HepG2 (cell line): ENCODE measurements around the gene RRAS. TPM values are rescaled to one million over a fixed set of nuclear protein-coding genes. Genes with fewer than 3 reads are reported as not detected.
A peak's percentile ranks its signal among the peaks of the same experiment; 100 is the strongest.

Experiments used
- CAMTA2 ChIP-seq: sonication (generic); formaldehyde crosslinking; IDR thresholded peaks from 2 replicates; pipeline ENCODE4 v1.4.0; 2020; ENCODE audit warnings: mild to moderate bottlenecking, missing genetic modification reagents, borderline replicate concordance
- FLYWCH1 ChIP-seq: sonication (generic); formaldehyde crosslinking; IDR thresholded peaks from 2 replicates; pipeline ENCODE4 v1.8.1; 2023; ENCODE audit warnings: mild to moderate bottlenecking, missing genetic modification reagents
- HDAC2 ChIP-seq: sonication (generic); formaldehyde crosslinking; IDR thresholded peaks from 2 replicates; pipeline ENCODE4 v1.4.0; 2020; ENCODE audit warnings: missing genetic modification reagents
- HIVEP1 ChIP-seq: sonication (generic); formaldehyde crosslinking; IDR thresholded peaks from 2 replicates; pipeline ENCODE4 v1.4.0; 2020; ENCODE audit warnings: mild to moderate bottlenecking, missing genetic modification reagents
- KLF6 ChIP-seq: IDR thresholded peaks from 2 replicates; pipeline ENCODE4 v1.8.0; 2016; ENCODE audit warnings: missing biosample characterization, missing genetic modification reagents
- NFKB2 ChIP-seq: sonication (generic); formaldehyde crosslinking; IDR thresholded peaks from 2 replicates; pipeline ENCODE4 v1.4.0; 2020; ENCODE audit warnings: missing genetic modification reagents, borderline replicate concordance
- NPAS2 ChIP-seq: sonication (generic); formaldehyde crosslinking; IDR thresholded peaks from 2 replicates; pipeline ENCODE4 v1.8.0; 2022; ENCODE audit warnings: mild to moderate bottlenecking, missing genetic modification reagents, borderline replicate concordance
- NR2F1 ChIP-seq, 2 experiments: fragments of 450-650 bp in 1 of 2; formaldehyde crosslinking in 1 of 2; IDR thresholded peaks; 2 replicates each; pipeline versions ENCODE4 v1.5.0 to v1.6.1; 2016 to 2020; ENCODE audit warnings: mild to moderate bottlenecking in 1 of 2, missing compliant biosample characterization in 1 of 2, missing genetic modification reagents in 1 of 2, moderate library complexity in 1 of 2
- PRDM10 ChIP-seq: sonication (generic); formaldehyde crosslinking; IDR thresholded peaks from 2 replicates; pipeline ENCODE4 v1.4.0; 2020; ENCODE audit warnings: low read depth, missing genetic modification reagents
- RARA ChIP-seq: IDR thresholded peaks from 2 replicates; pipeline ENCODE4 v1.6.1; 2016; ENCODE audit warnings: missing genetic modification reagents, missing compliant biosample characterization
- SP140L ChIP-seq: sonication (generic); formaldehyde crosslinking; IDR thresholded peaks from 2 replicates; pipeline ENCODE4 v1.4.0; 2020; ENCODE audit warnings: missing genetic modification reagents, borderline replicate concordance
- TBP ChIP-seq: sonication (generic); formaldehyde crosslinking; IDR thresholded peaks from 2 replicates; pipeline ENCODE4 v1.5.0; 2020; ENCODE audit warnings: missing genetic modification reagents
- TMF1 ChIP-seq: sonication (generic); formaldehyde crosslinking; IDR thresholded peaks from 2 replicates; pipeline ENCODE4 v1.8.1; 2022; ENCODE audit warnings: low read depth, missing genetic modification reagents
- ZFP41 ChIP-seq: sonication (generic); formaldehyde crosslinking; IDR thresholded peaks from 2 replicates; pipeline ENCODE4 v1.4.0; 2020; ENCODE audit warnings: mild to moderate bottlenecking, missing genetic modification reagents, borderline replicate concordance
- ZNF343 ChIP-seq: sonication (generic); formaldehyde crosslinking; IDR thresholded peaks from 2 replicates; pipeline ENCODE4 v1.4.0; 2020; ENCODE audit warnings: mild to moderate bottlenecking, missing genetic modification reagents
- ZNF383 ChIP-seq: sonication (generic); formaldehyde crosslinking; IDR thresholded peaks from 2 replicates; pipeline ENCODE4 v1.4.0; 2020; ENCODE audit warnings: missing genetic modification reagents, mild to moderate bottlenecking, borderline replicate concordance
- ZNF569 ChIP-seq: sonication (generic); formaldehyde crosslinking; IDR thresholded peaks from 2 replicates; pipeline ENCODE4 v1.5.0; 2020; ENCODE audit warnings: mild to moderate bottlenecking, missing genetic modification reagents, moderate library complexity, borderline replicate concordance
- ZNF883 ChIP-seq: sonication (generic); formaldehyde crosslinking; IDR thresholded peaks from 2 replicates; pipeline ENCODE4 v1.5.1; 2020; ENCODE audit warnings: mild to moderate bottlenecking, missing genetic modification reagents; ENCODE audit errors: not compliant biosample characterization
- ZSCAN12 ChIP-seq: sonication (generic); formaldehyde crosslinking; IDR thresholded peaks from 2 replicates; pipeline ENCODE4 v1.9.0; 2021; ENCODE audit warnings: mild to moderate bottlenecking, missing genetic modification reagents
- polyA plus RNA-seq, 8 experiments: library from polyadenylated mRNA; depleted of rRNA in 3 of 8; stranded (reverse) in 7 of 8; unstranded in 1 of 8; fragments of >200 nt; fragmentation: Illumina TruSeq in 4 of 8; extraction: Trizol in 4 of 8; gene quantifications; 2 replicates each; pipeline versions ENCODE4 v1.2.1 to v1.2.3, GENCODE V29; 2011 to 2016; ENCODE audit warnings: low read depth in 4 of 8, missing spikeins in 1 of 8, mixed read lengths in 1 of 8; ENCODE audit not compliant: insufficient read depth in 1 of 8
- total RNA-seq, 5 experiments: library from RNA; depleted of rRNA; stranded (reverse); fragments of >200 nt; fragmentation: Illumina TruSeq; extraction: Trizol; gene quantifications; 2 replicates each; pipeline ENCODE4 v1.2.3, GENCODE V29; 2016; ENCODE audit warnings: low read depth in 1 of 5
- TF ChIP-seq, protein P1 (sequence below): sonication (generic); formaldehyde crosslinking; IDR thresholded peaks from 2 replicates; pipeline ENCODE4 v1.8.0; 2022; ENCODE audit warnings: mild to moderate bottlenecking, missing genetic modification reagents, borderline replicate concordance
- TF ChIP-seq, protein P2 (sequence below): sonication (generic); formaldehyde crosslinking; IDR thresholded peaks from 2 replicates; pipeline ENCODE4 v1.5.0; 2020; ENCODE audit warnings: missing genetic modification reagents, mild to moderate bottlenecking, borderline replicate concordance

RRAS gene
- total and polyA plus RNA-seq, 2 of the 13 experiments (the other 11 are each of a cell fraction or from before 2014, with no cell fraction given): 1.5 to 12.0 TPM

GRCh38 chr19:49640113-49640898 lies at the start of gene RRAS (continued):
- TF ChIP-seq, protein P1, sequence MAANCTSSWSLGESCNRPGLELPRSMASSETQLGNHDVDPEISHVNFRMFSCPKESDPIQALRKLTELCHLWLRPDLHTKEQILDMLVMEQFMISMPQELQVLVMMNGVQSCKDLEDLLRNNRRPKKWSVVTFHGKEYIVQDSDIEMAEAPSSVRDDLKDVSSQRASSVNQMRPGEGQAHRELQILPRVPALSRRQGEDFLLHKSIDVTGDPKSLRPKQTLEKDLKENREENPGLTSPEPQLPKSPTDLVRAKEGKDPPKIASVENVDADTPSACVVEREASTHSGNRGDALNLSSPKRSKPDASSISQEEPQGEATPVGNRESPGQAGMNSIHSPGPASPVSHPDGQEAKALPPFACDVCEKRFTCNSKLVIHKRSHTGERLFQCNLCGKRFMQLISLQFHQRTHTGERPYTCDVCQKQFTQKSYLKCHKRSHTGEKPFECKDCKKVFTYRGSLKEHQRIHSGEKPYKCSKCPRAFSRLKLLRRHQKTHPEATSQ: no peak
- no peak for TF ChIP-seq NPAS2 (CRISPR knock-in tag)
- no peak; a peak in 1 of 4 replicates for TF ChIP-seq NR2F1 (CRISPR knock-in tag; IDR thresholded peaks at IDR 0.05)
- TF ChIP-seq PRDM10 (CRISPR knock-in tag): peak; percentile 57
- no peak for TF ChIP-seq KLF6 (CRISPR knock-in tag)
- TF ChIP-seq HIVEP1 (CRISPR knock-in tag): peak; percentile 79; the same call in 1 of the 2 replicates
- no peak for TF ChIP-seq ZNF569 (CRISPR knock-in tag)
- no peak for TF ChIP-seq FLYWCH1 (CRISPR knock-in tag)
- TF ChIP-seq, protein P2, sequence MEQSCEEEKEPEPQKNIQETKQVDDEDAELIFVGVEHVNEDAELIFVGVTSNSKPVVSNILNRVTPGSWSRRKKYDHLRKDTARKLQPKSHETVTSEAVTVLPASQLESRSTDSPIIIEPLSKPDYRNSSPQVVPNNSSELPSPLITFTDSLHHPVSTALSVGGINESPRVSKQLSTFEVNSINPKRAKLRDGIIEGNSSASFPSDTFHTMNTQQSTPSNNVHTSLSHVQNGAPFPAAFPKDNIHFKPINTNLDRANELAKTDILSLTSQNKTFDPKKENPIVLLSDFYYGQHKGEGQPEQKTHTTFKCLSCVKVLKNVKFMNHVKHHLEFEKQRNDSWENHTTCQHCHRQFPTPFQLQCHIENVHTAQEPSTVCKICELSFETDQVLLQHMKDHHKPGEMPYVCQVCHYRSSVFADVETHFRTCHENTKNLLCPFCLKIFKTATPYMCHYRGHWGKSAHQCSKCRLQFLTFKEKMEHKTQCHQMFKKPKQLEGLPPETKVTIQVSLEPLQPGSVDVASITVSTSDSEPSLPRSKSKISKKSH: no peak
- 0 out of 2 replicates have a peak, but pooled peaks have one; percentile 26 for TF ChIP-seq SP140L (CRISPR knock-in tag)
- no peak for TF ChIP-seq CAMTA2 (CRISPR knock-in tag)
- TF ChIP-seq TMF1 (CRISPR knock-in tag): no peak
- TF ChIP-seq HDAC2 (CRISPR knock-in tag): peak; percentile 71; the same call in 1 of the 2 replicates
- TF ChIP-seq NFKB2 (CRISPR knock-in tag): no peak
- TF ChIP-seq ZNF383: no peak
- no peak for TF ChIP-seq ZNF343 (CRISPR knock-in tag)
- no peak for TF ChIP-seq ZFP41 (CRISPR knock-in tag)
- TF ChIP-seq ZSCAN12 (CRISPR knock-in tag): no peak
- TF ChIP-seq TBP (CRISPR knock-in tag): no peak
- peak; percentile 76 for TF ChIP-seq RARA (CRISPR knock-in tag)
- peak; percentile 29 for TF ChIP-seq ZNF883 (CRISPR knock-in tag)
